GM12878 (cell line): ENCODE data around the gene NAALADL2.

Experiments
- CHD2 ChIP-seq: IDR thresholded peaks from 2 replicates; pipeline ENCODE4 v1.6.1; 2011; ENCODE audit warnings: low read depth, low read length, improper control_type of control experiment, borderline replicate concordance
- POLR2AphosphoS2 ChIP-seq: IDR thresholded peaks from 2 replicates; pipeline ENCODE4 v1.6.1; 2011; ENCODE audit warnings: low read depth, mild to moderate bottlenecking, low read length, improper control_type of control experiment, moderate library complexity
- WRNIP1 ChIP-seq: IDR thresholded peaks from 2 replicates; pipeline ENCODE4 v1.6.1; 2011; ENCODE audit warnings: low read depth, low read length, improper control_type of control experiment, borderline replicate concordance

GRCh38 chr3:174951498-174952005, 92.4 kb downstream of the NAALADL2 start:
- TF ChIP-seq WRNIP1: no peak
- TF ChIP-seq CHD2: no peak
- TF ChIP-seq POLR2AphosphoS2: no peak
